ENCODE measurements around the gene CFAP410.

DNA sequence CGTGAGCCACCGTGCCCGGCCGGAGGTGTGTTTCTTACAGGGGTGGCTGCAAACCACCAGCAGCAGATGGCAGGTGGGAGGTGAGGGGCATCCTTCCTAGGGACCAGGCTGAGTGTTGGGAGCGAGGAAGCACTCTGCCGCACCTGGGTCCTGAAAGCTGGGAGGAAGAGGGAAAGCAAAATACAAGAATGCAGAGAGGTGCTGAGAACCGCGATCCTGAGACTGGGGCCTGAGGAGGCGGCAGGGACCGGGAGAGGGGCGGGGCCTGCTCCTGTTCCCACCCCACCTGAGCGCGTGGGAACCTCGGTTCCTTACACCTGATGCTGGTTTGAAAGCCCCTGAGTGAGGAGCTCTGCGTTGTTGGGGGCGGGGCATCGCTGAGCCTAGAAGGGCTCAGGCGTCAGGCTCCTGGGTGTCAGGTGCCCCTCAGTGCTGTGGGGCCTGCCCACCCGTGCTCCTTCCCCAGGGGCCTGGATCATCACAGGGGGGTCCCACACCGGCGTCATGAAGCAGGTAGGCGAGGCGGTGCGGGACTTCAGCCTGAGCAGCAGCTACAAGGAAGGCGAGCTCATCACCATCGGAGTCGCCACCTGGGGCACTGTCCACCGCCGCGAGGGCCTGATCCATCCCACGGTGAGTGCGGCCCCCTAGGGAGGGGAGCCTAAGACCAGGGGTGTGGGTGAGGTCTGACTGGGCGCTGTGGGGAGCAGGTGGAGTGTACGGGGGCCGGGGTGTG lies 29.7 kb upstream of the CFAP410 start:
- TF ChIP-seq, protein P1, sequence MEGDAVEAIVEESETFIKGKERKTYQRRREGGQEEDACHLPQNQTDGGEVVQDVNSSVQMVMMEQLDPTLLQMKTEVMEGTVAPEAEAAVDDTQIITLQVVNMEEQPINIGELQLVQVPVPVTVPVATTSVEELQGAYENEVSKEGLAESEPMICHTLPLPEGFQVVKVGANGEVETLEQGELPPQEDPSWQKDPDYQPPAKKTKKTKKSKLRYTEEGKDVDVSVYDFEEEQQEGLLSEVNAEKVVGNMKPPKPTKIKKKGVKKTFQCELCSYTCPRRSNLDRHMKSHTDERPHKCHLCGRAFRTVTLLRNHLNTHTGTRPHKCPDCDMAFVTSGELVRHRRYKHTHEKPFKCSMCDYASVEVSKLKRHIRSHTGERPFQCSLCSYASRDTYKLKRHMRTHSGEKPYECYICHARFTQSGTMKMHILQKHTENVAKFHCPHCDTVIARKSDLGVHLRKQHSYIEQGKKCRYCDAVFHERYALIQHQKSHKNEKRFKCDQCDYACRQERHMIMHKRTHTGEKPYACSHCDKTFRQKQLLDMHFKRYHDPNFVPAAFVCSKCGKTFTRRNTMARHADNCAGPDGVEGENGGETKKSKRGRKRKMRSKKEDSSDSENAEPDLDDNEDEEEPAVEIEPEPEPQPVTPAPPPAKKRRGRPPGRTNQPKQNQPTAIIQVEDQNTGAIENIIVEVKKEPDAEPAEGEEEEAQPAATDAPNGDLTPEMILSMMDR (IDR thresholded peaks at IDR 0.05 in 8 of 11, conservative IDR thresholded peaks at IDR 0.05 in 3 of 11), result no peak
- no peak for TF ChIP-seq POLR2A (IDR thresholded peaks at IDR 0.05)

Measured in spleen (tissue), 7 donors.